NCI-H2171 treated with DMSO at 0.1 percent for 48 hours (cell line): ENCODE results near the gene PTPRE.

ENCODE experiments used
- DNase-seq: peaks from one replicate; lab custom pipeline; 2025; lab: John Stamatoyannopoulos, UW

Gene PTPRE

DNA sequence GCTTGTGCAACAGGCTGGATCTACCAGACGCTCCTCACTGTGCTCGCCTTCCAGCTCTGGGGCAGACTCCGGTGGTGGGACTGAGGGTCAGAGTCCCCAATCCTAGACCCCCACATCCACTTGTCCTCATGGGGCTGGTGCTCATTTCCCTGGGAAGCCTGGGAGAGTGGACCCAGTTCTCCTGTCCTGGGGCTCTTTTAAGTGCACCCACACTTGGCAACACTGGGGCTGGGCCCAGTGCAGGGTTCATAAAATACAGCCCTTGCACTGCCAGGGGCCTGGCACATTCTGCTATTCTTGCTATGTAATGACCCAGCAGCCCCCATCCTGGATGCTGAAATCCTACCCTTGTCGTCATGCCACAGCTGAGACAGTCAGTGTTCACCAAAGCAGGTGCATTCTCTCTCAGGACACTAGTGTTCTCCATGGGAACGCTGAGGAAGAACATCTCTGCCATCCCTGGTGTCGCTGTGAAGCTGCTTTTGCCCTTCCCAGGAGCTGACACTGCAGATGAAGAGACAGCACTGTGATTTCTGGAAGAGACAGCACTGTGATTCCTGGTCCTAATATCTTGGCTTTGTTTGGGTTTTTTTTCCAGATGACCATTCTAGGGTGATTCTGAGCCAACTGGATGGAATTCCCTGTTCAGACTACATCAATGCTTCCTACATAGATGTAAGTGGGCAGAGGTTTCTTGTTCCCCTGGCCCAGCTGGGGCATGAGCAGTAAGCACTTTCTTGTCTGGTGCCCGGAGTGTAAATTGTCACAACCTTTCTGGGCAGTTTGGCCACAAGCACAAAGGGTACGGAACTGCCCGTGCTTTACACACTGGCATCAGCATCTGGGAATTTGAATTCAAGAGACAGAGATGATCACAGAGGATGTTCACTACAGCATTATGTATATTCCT is 153.7 kb downstream of the PTPRE start:
- no peak for DNase-seq

DNA sequence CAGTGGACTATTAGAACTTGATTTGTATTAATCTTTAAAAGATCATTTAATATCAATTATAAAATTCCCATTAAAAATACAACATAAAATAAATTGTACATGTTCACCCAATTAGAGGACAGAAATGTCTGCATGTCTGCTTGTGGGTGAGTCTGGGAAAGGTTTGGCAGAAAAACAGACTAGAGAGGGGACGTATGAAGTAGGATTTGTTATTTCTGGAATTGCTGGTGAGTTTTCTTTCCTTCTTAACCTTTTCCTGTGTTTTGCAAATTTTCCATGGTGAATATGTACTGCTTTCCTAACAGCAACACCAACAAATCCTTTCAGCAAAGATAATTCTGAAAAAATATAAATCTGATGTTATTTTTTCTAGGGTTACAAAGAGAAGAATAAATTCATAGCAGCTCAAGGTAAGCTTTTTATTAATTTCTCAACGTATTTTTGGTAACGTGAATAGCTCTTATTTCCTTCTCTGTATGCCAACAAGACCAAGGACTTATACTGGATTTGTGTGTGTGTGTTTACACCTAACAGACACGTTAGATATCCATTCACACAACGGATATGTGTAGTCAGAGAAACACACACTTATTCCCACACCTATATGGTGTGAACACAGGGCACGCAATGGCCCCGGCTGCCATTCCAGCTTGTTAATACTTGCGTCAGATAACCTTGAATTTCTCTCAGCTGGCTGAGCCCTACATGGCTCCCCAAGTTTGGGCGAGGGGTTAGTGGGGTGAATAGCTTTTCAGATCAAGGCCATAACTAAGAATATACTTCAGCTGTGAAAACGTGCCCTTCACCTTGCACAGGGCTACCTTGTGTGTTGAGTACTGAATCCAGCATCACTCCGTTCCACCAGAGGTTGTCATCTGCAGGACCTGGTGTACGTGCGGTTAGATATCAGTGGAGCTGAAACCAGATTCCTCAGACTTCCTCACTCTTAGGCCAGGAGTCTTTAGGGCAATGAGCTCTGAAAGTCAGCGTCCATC is 154.7 kb downstream of the PTPRE start:
- DNase-seq = no peak

DNA sequence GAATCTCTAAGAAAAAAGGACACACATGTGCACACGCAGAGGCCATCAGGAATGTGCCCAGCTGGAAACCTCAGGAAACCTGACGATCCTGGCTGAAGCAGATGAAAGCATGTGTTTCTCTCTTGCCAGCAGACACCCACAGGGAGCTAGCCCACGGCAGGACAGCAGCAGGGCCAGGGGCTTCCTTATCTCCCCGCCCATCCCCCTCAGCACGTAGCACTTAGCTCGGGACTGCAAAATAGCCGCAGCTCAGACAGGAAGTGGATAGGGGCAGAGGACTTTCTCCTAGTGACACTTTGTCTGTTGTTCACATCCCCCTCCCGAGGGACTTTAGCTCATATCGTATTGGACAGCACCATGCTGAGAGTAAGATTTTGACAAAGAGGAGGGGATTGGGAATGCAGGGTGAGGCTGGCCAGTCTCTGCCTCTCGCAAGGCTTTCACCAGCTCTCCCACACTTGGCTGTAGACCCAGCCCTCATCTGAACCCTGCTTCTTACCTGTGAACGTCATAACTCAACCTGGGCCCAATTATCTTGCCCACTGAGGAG is 155.5 kb downstream of the PTPRE start:
- DNase-seq = no peak

DNA sequence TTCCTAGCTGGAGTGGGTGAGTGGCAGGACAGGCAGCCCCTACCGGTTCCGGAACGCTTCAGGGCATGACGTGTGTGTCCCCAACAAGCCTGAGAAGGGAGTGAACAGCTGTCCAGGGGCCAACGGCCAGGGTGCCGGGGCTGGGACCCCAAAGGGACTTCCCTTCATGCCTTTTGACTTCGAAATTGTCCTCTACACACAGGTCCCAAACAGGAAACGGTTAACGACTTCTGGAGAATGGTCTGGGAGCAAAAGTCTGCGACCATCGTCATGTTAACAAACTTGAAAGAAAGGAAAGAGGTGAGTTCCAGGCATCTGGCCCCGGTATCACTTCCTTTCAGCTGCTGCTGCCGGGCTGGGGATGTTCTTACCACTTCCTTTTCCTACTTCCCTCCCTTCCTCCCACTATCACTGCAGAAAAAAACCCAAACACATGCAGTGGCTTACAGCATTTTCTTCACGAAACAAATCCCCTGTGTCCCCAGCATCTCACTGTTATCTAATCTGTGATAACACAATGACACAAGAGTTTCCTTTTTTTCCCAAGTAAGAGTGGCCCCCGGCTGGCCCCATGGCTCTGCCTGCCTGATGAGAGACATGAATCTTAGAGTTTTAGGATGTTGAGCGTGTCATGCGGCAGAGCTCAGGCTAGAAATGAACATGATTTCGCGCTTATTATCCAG is 156.1 kb downstream of the PTPRE start:
- no peak for DNase-seq

DNA sequence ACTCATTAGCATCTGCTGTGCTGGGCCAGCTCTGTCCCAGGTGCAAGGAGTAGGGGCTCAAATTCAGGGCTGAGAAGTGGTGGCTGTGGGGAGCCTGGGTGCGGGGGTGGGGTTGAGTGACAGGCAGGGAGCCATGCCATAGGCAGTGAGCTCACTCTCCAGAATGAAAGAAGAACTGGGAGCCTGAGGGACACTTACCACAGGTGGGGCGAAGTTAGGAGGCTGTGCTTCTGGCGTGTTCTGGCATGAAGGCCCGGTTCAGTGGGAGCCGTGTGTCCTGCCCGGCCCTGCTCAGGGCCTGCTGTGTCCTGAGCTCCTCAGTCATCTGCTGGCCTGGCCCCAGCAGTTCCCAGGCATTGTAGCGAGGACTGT is 156.8 kb downstream of the PTPRE start:
- DNase-seq = no peak

DNA sequence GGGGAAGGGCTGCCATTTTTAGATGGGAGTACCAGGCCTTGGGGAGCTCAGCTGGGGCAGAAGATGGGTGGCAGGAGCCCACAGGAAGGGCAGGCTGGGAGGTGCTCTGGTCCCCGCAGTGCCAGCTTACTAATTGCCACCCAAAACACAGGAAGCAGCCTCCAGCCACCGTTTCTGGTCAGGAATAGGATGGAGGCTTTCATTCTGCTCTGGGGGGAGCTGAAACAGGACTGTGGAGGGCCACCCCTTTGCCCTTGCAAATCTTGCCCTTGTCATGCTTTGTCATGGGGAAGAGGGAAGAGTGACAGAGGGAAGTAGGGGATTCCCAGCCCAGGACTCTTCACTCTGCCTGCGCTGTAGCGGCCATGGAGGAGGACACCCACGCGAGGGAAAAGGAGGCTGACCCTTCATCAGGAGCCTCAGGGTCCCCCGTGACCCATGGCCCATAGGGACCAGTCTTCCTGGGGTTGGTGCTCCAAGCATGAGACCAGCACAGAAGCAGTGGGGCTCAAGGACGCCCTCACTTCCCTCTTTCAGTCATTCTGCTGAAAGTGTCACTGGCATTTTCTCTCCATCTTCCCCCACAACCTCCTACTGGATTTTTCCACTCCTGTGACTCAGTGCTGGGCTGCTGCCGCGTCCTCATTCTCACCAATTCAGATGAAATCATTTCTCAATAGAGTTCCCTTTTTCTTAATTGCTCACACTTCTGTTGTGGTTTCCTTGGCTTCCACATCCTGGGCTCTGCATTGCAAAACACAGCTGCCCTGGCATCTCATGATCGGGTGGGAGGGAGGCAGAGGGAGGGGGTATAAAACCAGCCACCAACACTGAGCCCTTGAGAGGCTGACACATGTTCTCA is 157.4 kb downstream of the PTPRE start:
- no peak for DNase-seq

DNA sequence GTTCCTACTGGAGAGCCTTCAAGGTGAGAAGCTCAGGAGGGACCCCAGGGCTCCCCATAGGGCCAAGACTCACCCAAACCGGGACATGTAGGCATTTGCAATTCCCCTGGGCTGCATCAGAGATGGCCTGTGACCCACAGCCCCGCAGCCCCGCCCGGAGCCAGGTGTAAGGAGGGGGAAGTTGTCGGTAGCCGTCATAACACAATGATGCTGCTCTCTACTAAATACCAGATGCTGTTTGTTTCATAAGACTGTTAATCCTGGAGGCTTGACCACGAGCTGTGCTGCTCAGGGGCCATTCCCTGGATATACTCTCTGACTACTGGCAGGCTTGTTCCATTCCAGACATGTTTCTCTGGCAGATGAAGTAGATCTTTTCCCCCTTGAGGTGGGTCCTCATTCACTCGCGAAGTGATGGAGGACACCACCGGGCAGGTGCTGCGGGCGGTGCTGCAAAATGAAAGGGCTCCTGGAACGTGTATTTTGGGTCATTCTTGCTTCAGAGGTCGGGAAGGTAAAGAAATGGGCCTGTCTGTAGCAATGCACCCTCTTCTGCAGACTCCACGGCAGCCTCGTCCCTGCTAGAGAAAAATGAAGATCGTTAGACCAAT is 158.2 kb downstream of the PTPRE start:
- no peak for DNase-seq

DNA sequence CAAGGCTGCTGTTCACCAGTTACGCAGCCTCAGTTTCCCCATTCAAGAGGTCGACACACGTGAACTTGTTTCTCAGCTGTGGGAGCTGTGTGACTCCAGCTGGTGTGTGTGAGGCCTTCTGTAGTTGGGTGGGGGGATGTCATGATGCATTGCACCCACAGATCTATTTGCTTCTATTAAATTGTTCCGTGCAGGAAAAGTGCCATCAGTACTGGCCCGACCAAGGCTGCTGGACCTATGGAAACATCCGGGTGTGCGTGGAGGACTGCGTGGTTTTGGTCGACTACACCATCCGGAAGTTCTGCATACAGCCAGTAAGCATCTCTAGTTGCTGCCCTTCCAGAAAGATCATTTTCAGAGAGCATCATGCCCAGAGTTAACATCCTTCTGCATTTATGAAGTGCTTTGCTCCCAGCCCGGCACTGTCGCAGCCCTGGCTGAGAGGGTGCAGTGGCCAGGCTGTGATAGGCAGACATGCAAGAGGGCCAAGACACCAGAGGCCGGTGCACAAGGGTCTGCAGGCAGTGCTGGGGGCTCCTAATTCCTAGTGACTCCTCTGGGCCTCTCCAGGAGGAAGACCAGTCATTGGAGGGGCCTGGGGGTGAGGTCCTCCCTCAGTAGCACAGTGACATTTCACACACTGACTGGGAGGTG is 159.1 kb downstream of the PTPRE start:
- DNase-seq = no peak

DNA sequence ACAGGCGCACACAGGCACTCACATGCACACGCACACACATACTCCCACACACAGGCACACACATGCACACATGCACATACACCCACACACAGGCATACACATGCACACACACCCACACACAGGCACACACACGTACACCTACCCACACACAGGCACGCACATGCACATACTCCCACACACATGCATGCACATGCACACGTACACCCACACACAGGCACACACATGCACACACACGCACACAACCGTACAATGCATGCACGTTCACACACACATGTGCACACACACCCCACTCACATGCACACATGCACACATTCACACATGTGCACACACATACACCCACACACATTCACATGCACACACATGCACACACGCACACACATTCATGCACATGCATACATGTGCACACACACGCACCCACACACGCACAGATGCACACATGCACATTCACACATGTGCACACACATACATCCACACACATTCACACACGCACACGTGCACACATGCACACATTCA is 160.0 kb downstream of the PTPRE start:
- no peak for DNase-seq

DNA sequence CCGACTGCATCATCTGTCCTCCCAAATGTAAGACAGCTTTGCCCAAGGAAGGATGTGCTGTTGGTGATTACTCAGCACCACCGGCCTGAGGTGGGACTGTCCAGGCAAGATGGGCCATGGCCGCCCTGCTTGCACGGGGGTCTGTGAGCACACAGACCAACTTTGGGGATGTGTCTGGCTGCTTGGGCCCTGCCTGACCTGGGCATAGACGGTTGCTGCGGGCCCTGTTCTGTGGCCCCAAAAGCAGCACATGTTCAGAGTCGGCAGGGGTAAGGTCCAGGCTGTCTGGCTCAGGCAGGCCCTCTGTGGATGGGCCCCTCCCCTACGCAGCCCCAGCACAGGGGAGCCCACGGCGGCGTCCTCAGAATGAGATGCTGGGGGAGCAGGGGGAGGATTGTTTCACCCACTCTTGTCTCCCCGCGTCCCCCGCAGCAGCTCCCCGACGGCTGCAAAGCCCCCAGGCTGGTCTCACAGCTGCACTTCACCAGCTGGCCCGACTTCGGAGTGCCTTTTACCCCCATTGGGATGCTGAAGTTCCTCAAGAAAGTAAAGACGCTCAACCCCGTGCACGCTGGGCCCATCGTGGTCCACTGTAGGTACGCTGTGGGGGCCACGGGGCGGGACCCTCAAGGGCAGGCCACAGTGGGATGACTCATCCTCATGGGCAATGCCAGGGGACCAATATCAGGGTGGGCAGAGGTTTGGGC is 160.9 kb downstream of the PTPRE start:
- DNase-seq = no peak

DNA sequence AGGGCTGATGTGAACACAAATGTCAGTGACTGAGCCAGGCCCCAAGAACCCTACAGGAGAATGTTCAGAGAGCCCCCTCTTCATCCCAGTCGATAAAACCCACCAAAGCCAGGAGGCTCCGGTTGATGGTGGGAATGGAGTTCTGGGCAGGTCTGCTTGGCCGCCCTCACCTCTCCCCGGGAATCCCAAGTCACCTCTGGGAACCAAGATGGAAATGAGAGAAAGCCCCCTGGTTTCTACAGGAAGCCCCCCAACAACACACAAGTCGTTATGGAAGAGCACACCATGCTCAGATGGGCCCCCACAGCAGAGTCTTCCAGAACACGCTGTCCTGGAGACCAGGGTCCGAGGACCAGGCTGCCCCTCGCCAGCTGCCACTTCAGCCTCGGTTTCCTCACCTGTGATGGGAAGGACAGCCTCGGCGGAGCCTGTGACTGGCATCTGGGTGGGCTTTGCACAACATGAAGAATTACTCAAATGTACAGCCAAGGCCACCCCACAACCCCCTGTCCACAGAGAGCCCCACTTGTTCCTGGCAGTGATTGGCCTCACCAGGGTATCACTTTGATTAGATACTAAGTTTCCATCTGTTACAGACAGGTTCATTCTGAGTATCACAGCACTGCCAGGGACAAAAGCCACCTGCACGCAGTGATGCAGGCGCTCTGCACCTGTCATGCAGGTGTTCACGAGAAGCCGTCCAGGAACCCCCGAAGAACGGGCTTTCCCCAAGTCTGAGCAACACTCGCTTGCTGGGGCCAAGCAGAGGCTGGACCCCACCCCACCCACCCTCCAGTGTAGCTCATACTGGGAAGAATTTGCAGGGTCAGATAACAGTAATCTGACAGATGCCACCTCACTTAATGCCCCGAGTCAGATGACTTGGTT is 161.7 kb downstream of the PTPRE start:
- DNase-seq = peak; percentile 69

DNA sequence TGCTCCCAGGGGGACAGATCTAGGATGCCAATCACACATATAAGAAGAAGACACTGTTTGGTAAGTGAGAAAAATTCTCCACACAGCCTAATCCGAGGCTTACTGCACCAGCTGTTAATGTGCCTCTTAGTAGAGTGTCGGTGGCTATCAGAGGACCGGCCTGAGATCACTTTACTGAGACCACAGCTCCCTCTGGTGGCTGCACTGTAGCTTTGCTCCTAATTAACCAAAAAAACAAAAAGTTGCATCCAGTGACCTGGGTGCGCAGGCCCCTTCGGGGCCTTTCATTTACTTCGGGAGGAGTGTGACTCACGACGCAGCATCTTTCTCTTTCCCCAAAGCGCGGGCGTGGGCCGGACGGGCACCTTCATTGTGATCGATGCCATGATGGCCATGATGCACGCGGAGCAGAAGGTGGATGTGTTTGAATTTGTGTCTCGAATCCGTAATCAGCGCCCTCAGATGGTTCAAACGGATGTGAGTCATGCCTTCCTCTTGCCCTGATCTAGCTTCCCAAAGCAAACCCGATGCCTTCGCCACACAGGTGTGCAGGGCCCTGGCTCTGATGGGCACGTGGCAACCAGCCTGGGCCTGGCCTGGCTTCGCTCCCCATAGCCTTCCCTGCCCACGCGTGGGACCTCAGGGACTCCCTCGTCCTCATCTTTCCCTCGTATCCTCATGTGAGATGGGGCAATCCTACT is 162.6 kb downstream of the PTPRE start:
- DNase-seq = peak; percentile 77

DNA sequence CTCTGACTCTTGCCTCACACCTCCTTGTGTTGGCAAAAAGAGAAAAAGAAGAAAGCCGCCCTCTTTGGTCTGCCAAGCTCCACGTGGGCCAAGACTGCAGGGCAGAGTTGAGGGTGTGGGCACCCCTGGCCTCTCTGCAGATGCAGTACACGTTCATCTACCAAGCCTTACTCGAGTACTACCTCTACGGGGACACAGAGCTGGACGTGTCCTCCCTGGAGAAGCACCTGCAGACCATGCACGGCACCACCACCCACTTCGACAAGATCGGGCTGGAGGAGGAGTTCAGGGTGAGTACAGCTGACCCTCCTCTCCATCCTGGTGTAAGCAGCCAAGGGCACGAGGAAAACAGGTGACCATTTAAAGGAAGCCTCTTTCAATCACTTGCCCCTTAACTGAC is 163.3 kb downstream of the PTPRE start:
- no peak for DNase-seq

DNA sequence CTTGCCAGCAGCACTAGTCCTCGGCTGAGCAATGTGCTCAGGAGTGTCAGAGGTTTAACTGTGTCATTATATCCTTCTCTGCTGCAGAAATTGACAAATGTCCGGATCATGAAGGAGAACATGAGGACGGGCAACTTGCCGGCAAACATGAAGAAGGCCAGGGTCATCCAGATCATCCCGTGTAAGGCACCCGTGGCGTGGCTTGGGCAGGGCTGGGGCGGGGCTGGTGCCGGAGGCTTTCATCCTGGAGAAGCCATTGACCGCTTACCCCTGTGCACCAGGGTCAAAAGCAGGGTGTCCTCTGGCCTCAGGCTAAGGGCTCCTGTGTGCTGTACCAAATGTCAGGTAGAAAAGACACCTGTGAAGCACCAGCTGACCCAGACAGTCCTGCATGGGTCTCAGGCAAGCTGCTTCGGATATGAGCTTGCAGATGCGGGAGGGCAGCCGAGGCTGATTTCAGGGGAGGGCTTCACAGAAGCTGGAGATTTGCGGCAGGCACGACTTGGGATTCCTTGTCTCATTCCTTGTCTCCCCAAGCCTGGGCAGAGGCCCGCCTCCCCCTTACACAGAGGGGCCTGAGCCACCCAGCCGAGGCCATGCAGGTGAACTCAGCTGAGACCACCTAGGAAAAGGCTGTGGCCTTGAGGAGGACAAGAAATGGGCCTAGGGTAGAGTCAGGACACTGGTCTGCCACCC is 164.0 kb downstream of the PTPRE start:
- no peak for DNase-seq

DNA sequence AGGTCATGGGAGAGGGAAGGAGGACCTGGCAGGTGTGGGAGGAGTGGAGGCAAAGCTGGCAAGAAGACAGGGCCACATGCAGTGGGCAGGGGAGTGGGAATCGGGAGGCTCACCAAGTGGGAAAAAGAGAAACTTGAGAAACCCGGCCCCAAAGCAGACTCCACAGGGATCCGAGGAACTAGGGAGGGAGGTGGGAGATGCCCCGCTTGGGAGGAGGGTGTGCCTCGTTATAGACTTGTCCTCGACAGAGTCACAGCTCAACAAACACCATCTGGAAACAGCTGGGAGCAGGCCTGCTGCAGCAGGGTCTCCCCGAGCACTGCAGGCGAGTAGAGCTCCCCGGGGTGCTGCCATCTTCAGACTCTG is 164.5 kb downstream of the PTPRE start:
- DNase-seq = peak; percentile 24

DNA sequence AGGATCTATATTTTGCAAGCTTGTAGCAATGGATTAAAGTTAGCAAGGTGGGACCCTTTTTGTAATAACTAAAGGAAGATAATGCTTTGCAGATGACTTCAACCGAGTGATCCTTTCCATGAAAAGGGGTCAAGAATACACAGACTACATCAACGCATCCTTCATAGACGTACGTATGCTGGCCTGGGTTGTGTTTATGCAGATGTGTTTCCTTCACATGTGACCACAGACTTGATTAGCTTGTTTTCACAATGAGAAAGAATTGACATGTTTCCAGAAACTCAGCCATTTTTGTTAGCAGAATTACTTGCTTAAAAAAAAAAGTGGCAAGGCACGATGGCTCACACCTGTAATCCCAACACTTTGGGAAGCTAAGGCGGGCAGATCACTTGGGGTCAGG is 165.1 kb downstream of the PTPRE start:
- no peak for DNase-seq
